GM18499 (cell line): ENCODE measurements around the gene TAX1BP3.

Source experiments
- ATAC-seq: cut with Tn5 transposase; IDR thresholded peaks from one replicate; pipeline ENCODE4 v1.9.1; 2021; ENCODE audit warnings: moderate number of reproducible peaks; ENCODE audit not compliant: insufficient read depth, unreplicated experiment

The TAX1BP3 gene

GRCh38 chr17:3635474-3636153 lies 32.8 kb downstream of the TAX1BP3 start:
- ATAC-seq = no peak

DNA sequence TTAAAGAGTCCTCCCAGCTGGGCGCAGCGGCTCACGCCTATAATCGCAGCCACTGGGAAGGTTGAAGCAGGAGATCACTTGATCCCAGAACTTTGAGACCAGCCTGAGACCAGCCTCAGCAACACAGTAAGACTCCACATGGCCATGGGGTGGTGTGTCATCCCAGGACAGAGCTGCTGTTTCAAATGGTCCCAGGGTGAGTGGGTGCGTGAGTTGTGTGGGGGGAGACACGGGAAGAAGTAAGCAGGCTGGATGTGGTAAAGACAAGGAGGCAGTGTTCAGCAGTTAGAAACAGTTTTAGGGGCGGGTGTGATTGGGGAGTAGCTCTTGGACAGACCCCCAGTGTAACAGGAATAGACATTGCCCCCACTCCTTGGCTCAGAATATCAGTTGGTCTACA lies 36.1 kb downstream of the TAX1BP3 start:
- ATAC-seq = no peak

GRCh38 chr17:3630781-3631180 lies 37.6 kb downstream of the TAX1BP3 start:
- no peak for ATAC-seq

DNA sequence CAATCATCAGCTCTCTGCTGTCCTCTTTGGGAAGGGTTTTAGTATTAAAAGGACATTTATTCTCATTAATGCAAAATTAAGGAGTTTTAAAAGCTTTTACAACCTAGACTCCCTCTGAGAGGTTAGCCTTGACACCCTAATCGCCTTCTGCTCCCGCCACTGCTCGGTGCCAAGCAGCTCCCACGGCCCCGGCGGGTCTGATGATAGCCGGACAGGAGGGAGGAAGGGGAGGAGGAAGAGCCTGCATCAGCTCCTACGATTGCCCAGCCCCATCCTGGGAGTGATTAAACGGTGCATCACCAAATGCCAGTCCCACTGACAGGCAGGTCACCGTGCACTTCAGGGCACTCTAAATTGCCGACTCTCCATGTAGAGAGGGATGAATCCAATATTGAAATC lies 40.6 kb downstream of the TAX1BP3 start:
- ATAC-seq = no peak

- no peak for ATAC-seq
These were observed 41.3 kb downstream of the TAX1BP3 start for GRCh38 chr17:3626831-3627768.

DNA sequence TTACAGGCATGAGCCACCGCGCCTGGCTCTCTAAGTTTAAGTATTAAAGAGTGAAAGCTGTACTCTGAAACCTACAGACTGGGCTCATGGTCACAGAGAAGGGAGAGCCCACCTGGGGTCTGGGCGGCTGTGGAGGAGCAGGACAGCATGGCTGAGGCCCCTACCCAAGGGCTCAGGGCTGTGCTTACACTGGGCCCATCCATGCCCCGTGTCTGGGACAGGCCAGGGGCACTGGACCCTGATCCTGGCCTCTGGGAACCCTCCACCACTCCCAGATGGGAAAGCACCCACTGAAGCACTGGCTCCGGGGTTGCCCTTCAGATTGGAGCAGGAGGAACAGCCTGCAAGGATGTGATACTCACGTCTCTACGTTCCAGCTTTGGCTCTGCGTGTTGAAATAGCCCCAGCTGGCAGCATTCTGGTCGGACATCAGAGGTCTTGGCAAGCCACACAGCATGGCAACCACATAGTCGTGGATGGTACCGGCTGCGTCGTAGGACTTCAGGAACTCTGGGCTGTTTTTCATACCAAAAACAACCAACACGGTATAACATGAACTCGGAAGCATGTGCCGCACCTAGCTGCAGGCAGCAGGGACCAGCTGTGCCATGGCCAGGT lies 45.3 kb downstream of the TAX1BP3 start:
- no peak for ATAC-seq

- no peak for ATAC-seq
These were observed 47.1 kb downstream of the TAX1BP3 start for GRCh38 chr17:3621146-3621720.

GRCh38 chr17:3615160-3615870 lies 53.1 kb downstream of the TAX1BP3 start:
- ATAC-seq = no peak

GRCh38 chr17:3613124-3613523 lies 55.3 kb downstream of the TAX1BP3 start:
- ATAC-seq = no peak
